ENCODE measurements around the gene PCNX2.
"Not testable (repeated sequence)": the region's sequence is repeated elsewhere in the genome, so short reads cannot be mapped to it uniquely, and the experiment has no call there.

The PCNX2 gene

GRCh38 chr1:233111731-233112130 is 183.8 kb downstream of the PCNX2 start:
- no peak for TF ChIP-seq ZNF274 (IDR thresholded peaks at IDR 0.05; ENCODE audit: low read depth, low read length)
- H3K4me3 ChIP-seq (ENCODE audit: low read length): no peak overlapping the region

GRCh38 chr1:233109096-233109495 is 186.4 kb downstream of the PCNX2 start:
- TF ChIP-seq ZNF274 (IDR thresholded peaks at IDR 0.05; ENCODE audit: low read depth, low read length): no peak
- H3K4me3 ChIP-seq (ENCODE audit: low read length): no peak overlapping the region

GRCh38 chr1:233107716-233108130 is 187.8 kb downstream of the PCNX2 start:
- H3K4me3 ChIP-seq (ENCODE audit: low read length): not testable (repeated sequence)

GRCh38 chr1:233107130-233107660 is 188.3 kb downstream of the PCNX2 start:
- TF ChIP-seq ZNF274 (IDR thresholded peaks at IDR 0.05; ENCODE audit: low read depth, low read length): no peak
- no peak overlapping the region for H3K4me3 ChIP-seq (ENCODE audit: low read length)

- TF ChIP-seq ZNF274 (IDR thresholded peaks at IDR 0.05; ENCODE audit: low read depth, low read length): no peak
- H3K4me3 ChIP-seq (ENCODE audit: low read length): no peak overlapping the region
Observed at GRCh38 chr1:233105225-233105624, 190.3 kb downstream of the PCNX2 start.

- no peak for TF ChIP-seq ZNF274 (IDR thresholded peaks at IDR 0.05; ENCODE audit: low read depth, low read length)
- no peak overlapping the region for H3K4me3 ChIP-seq (ENCODE audit: low read length)
Observed at GRCh38 chr1:233102341-233102740, 193.2 kb downstream of the PCNX2 start.

- no peak overlapping the region for H3K4me3 ChIP-seq (ENCODE audit: low read length)
Observed at GRCh38 chr1:233097959-233098580, 197.5 kb downstream of the PCNX2 start.

GRCh38 chr1:233097546-233097945 is 198.0 kb downstream of the PCNX2 start:
- H3K4me3 ChIP-seq (ENCODE audit: low read length): no peak overlapping the region
- TF ChIP-seq ZNF274 (IDR thresholded peaks at IDR 0.05; ENCODE audit: low read depth, low read length): no peak

More at GRCh38 chr1:233097959-233098580, 197.5 kb downstream of the PCNX2 start:
- TF ChIP-seq ZNF274 (IDR thresholded peaks at IDR 0.05; ENCODE audit: low read depth, low read length): no peak

GRCh38 chr1:233094691-233095090 is 200.8 kb downstream of the PCNX2 start:
- H3K4me3 ChIP-seq (ENCODE audit: low read length): no peak overlapping the region
- no peak for TF ChIP-seq ZNF274 (IDR thresholded peaks at IDR 0.05; ENCODE audit: low read depth, low read length)

GRCh38 chr1:233094269-233094668 is 201.3 kb downstream of the PCNX2 start:
- TF ChIP-seq ZNF274 (IDR thresholded peaks at IDR 0.05; ENCODE audit: low read depth, low read length): no peak
- H3K4me3 ChIP-seq (ENCODE audit: low read length): no peak overlapping the region

- TF ChIP-seq ZNF274 (IDR thresholded peaks at IDR 0.05; ENCODE audit: low read depth, low read length): no peak
- H3K4me3 ChIP-seq (ENCODE audit: low read length): no peak overlapping the region
Observed at GRCh38 chr1:233090746-233091494, 204.6 kb downstream of the PCNX2 start.

GRCh38 chr1:233089251-233089650 is 206.3 kb downstream of the PCNX2 start:
- H3K4me3 ChIP-seq (ENCODE audit: low read length): no peak overlapping the region
- TF ChIP-seq ZNF274 (IDR thresholded peaks at IDR 0.05; ENCODE audit: low read depth, low read length): no peak

GRCh38 chr1:233088613-233089012 is 206.9 kb downstream of the PCNX2 start:
- TF ChIP-seq ZNF274 (IDR thresholded peaks at IDR 0.05; ENCODE audit: low read depth, low read length): no peak

GRCh38 chr1:233086961-233087881 is 208.3 kb downstream of the PCNX2 start:
- no peak for TF ChIP-seq ZNF274 (IDR thresholded peaks at IDR 0.05; ENCODE audit: low read depth, low read length)
- no peak overlapping the region for H3K4me3 ChIP-seq (ENCODE audit: low read length)

More at GRCh38 chr1:233088613-233089012, 206.9 kb downstream of the PCNX2 start:
- H3K4me3 ChIP-seq (ENCODE audit: low read length): no peak overlapping the region

Measured in GM08714 (cell line).